K562 (cell line): Measurements from ENCODE around the gene FTH1. TPM values are rescaled to one million over a fixed set of nuclear protein-coding genes. Genes with fewer than 3 reads are reported as not detected.
A peak's percentile ranks its signal among the peaks of the same experiment; 100 is the strongest.

Experiments used
- BCL6 ChIP-seq: fragments of 250-450 bp; sonication (Bioruptor Pico); IDR thresholded peaks from 2 replicates; pipeline ENCODE4 v1.4.0; 2020
- DEAF1 ChIP-seq: fragments of 450-650 bp; formaldehyde crosslinking; IDR thresholded peaks from 2 replicates; pipeline ENCODE4 v1.4.0; 2020; ENCODE audit warnings: mild to moderate bottlenecking, moderate library complexity
- FOXA1 ChIP-seq: fragments of 450-650 bp; IDR thresholded peaks from 2 replicates; pipeline ENCODE4 v1.6.1; 2016; ENCODE audit warnings: mild to moderate bottlenecking, borderline replicate concordance
- KAT7 ChIP-seq: sonication (generic); formaldehyde crosslinking; IDR thresholded peaks from 2 replicates; pipeline ENCODE4 v1.8.0; 2022; ENCODE audit warnings: missing genetic modification reagents, mild to moderate bottlenecking, borderline replicate concordance
- LCOR ChIP-seq: sonication (generic); formaldehyde crosslinking; IDR thresholded peaks from 2 replicates; pipeline ENCODE4 v1.8.0; 2022; ENCODE audit warnings: mild to moderate bottlenecking, missing genetic modification reagents
- MBD1 ChIP-seq: fragments of 250-450 bp; sonication (Bioruptor Pico); IDR thresholded peaks from 2 replicates; pipeline ENCODE4 v1.8.0; 2022; ENCODE audit warnings: inconsistent platforms
- NELFE ChIP-seq: IDR thresholded peaks from 2 replicates; pipeline ENCODE4 v1.6.1; 2011; ENCODE audit warnings: mild to moderate bottlenecking; ENCODE audit not compliant: insufficient read depth, insufficient read length
- NR2C2 ChIP-seq, 2 experiments: fragments of 200-800 bp in 1 of 2; sonication (Bioruptor generic) in 1 of 2; sonication (generic) in 1 of 2; formaldehyde crosslinking in 1 of 2; IDR thresholded peaks; 2 replicates each; pipeline versions ENCODE4 v1.6.1 to v1.8.0; 2016 to 2022; ENCODE audit warnings: mild to moderate bottlenecking in 1 of 2, missing compliant biosample characterization in 1 of 2, missing genetic modification characterization in 1 of 2, missing genetic modification reagents in 1 of 2
- PHB2 ChIP-seq: fragments of 450-650 bp; IDR thresholded peaks from 2 replicates; pipeline ENCODE4 v1.6.1; 2017; ENCODE audit warnings: low read depth
- SAFB2 ChIP-seq: fragments of 200-400 bp; formaldehyde crosslinking; IDR thresholded peaks from 2 replicates; pipeline ENCODE4 v1.6.1; 2018; ENCODE audit warnings: borderline replicate concordance, low read length, low read depth, moderate library complexity; ENCODE audit not compliant: severe bottlenecking
- SMAD3 ChIP-seq: fragments of 450-650 bp; formaldehyde crosslinking; conservative IDR thresholded peaks from 2 replicates; pipeline ENCODE4 v1.4.0; 2020; ENCODE audit warnings: mild to moderate bottlenecking
- SMAD4 ChIP-seq: fragments of 250-450 bp; sonication (Bioruptor Pico); conservative IDR thresholded peaks from 2 replicates; pipeline ENCODE4 v1.8.0; 2021; ENCODE audit warnings: inconsistent platforms, mild to moderate bottlenecking, moderate library complexity
- ZFP30 ChIP-seq: fragments of 250-450 bp; sonication (Bioruptor Pico); IDR thresholded peaks from 2 replicates; pipeline ENCODE4 v1.8.0; 2022; ENCODE audit warnings: moderate library complexity, mild to moderate bottlenecking, inconsistent platforms, borderline replicate concordance
- ZFP36 ChIP-seq: fragments of 150-350 bp; IDR thresholded peaks from 2 replicates; pipeline ENCODE4 v1.6.1; 2018; ENCODE audit warnings: low read length, low read depth; ENCODE audit not compliant: partially characterized antibody
- ZZZ3 ChIP-seq: fragments of 450-650 bp; IDR thresholded peaks from 2 replicates; pipeline ENCODE4 v1.6.1; 2016; ENCODE audit warnings: antibody characterized with exemption, mild to moderate bottlenecking, moderate library complexity
- polyA plus RNA-seq, 8 experiments: library from polyadenylated mRNA; depleted of rRNA in 4 of 8; stranded (reverse) in 5 of 8; unstranded in 3 of 8; fragments of >200 nt; fragmentation: Nextera tagmentation in 2 of 8; fragmentation: Illumina TruSeq in 1 of 8; extraction: Ambion mirVana in 2 of 8; extraction: Trizol in 1 of 8; gene quantifications; 2 replicates each; pipeline versions ENCODE4 v1.2.1 to v1.2.3, GENCODE V29; 2011 to 2014; ENCODE audit warnings: inconsistent platforms in 1 of 8, missing spikeins in 1 of 8
- total RNA-seq, 7 experiments: library from RNA; depleted of rRNA in 6 of 7; stranded (reverse); fragments of >200 nt in 6 of 7; fragmentation: Illumina TruSeq in 2 of 7; extraction: Trizol in 2 of 7; gene quantifications; 2 replicates each; pipeline versions ENCODE4 v1.2.1 to v1.2.3, GENCODE V29; 2011 to 2021; ENCODE audit warnings: low replicate concordance in 1 of 7
- TF ChIP-seq, protein P1 (sequence below): fragments of 250-450 bp; sonication (Bioruptor Pico); IDR thresholded peaks from 2 replicates; pipeline ENCODE4 v1.4.0; 2020; ENCODE audit warnings: mild to moderate bottlenecking, moderate library complexity
- TF ChIP-seq, protein P2 (sequence below): fragments of 250-450 bp; sonication (Bioruptor Pico); IDR thresholded peaks from 2 replicates; pipeline ENCODE4 v1.8.0; 2021; ENCODE audit warnings: mild to moderate bottlenecking, moderate library complexity
- TF ChIP-seq, protein P3 (sequence below), 2 experiments: fragments of 250-450 bp in 1 of 2; fragments of 450-650 bp in 1 of 2; sonication (Bioruptor Pico) in 1 of 2; IDR thresholded peaks; 2 replicates each; pipeline versions ENCODE4 v1.6.1 to v1.8.0; 2016 to 2021; ENCODE audit warnings: mild to moderate bottlenecking in 2 of 2, moderate library complexity in 2 of 2, missing compliant biosample characterization in 1 of 2, missing genetic modification characterization in 1 of 2

FTH1 gene
- total and polyA plus RNA-seq, 9 of the 15 experiments (the other 6 are each of a cell fraction or from before 2014, with no cell fraction given): 370 to 3,146 (median 802) TPM

GRCh38 chr11:61966734-61967115 lies 709 bp downstream of the FTH1 start (continued):
- TF ChIP-seq, protein P1, sequence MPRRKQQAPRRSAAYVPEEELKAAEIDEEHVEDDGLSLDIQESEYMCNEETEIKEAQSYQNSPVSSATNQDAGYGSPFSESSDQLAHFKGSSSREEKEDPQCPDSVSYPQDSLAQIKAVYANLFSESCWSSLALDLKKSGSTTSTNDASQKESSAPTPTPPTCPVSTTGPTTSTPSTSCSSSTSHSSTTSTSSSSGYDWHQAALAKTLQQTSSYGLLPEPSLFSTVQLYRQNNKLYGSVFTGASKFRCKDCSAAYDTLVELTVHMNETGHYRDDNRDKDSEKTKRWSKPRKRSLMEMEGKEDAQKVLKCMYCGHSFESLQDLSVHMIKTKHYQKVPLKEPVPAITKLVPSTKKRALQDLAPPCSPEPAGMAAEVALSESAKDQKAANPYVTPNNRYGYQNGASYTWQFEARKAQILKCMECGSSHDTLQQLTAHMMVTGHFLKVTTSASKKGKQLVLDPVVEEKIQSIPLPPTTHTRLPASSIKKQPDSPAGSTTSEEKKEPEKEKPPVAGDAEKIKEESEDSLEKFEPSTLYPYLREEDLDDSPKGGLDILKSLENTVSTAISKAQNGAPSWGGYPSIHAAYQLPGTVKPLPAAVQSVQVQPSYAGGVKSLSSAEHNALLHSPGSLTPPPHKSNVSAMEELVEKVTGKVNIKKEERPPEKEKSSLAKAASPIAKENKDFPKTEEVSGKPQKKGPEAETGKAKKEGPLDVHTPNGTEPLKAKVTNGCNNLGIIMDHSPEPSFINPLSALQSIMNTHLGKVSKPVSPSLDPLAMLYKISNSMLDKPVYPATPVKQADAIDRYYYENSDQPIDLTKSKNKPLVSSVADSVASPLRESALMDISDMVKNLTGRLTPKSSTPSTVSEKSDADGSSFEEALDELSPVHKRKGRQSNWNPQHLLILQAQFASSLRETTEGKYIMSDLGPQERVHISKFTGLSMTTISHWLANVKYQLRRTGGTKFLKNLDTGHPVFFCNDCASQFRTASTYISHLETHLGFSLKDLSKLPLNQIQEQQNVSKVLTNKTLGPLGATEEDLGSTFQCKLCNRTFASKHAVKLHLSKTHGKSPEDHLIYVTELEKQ (CRISPR knock-in tag): no peak
- TF ChIP-seq, protein P2, sequence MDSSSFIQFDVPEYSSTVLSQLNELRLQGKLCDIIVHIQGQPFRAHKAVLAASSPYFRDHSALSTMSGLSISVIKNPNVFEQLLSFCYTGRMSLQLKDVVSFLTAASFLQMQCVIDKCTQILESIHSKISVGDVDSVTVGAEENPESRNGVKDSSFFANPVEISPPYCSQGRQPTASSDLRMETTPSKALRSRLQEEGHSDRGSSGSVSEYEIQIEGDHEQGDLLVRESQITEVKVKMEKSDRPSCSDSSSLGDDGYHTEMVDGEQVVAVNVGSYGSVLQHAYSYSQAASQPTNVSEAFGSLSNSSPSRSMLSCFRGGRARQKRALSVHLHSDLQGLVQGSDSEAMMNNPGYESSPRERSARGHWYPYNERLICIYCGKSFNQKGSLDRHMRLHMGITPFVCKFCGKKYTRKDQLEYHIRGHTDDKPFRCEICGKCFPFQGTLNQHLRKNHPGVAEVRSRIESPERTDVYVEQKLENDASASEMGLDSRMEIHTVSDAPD (CRISPR knock-in tag): no peak
- TF ChIP-seq BCL6 (CRISPR knock-in tag) (no peak), NELFE (no peak), FOXA1 (no peak), SMAD4 (peak; percentile 82), NR2C2 (CRISPR knock-in tag; IDR thresholded peaks at IDR 0.05) (no peak; the same call in 1 of the 2 replicates), NR2C2 (tag; IDR thresholded peaks at IDR 0.05) (peak; percentile 58; the same call in 1 of the 2 replicates), ZZZ3 (no peak), ZFP30 (CRISPR knock-in tag) (no peak), DEAF1 (CRISPR knock-in tag) (no peak), LCOR (CRISPR knock-in tag) (0 out of 2 replicates have a peak, but pooled peaks have one; percentile 47), MBD1 (no peak), SMAD3 (CRISPR knock-in tag) (peak; percentile 57), SAFB2 (no peak), ZFP36 (no peak), PHB2 (0 out of 2 replicates have a peak, but pooled peaks have one; percentile 26), KAT7 (CRISPR knock-in tag) (peak; percentile 1; the same call in 1 of the 2 replicates)
- TF ChIP-seq, protein P3, sequence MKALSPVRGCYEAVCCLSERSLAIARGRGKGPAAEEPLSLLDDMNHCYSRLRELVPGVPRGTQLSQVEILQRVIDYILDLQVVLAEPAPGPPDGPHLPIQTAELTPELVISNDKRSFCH (CRISPR knock-in tag; IDR thresholded peaks at IDR 0.05): no peak
- TF ChIP-seq, protein P3 (tag; IDR thresholded peaks at IDR 0.05): no peak
